GM18498 (cell line): ENCODE results near the gene CHCHD3.
"Not testable (repeated sequence)": the region's sequence is repeated elsewhere in the genome, so short reads cannot be mapped to it uniquely, and the experiment has no call there.

Experiments used
- ATAC-seq: cut with Tn5 transposase; IDR thresholded peaks from one replicate; pipeline ENCODE4 v1.9.1; 2021; ENCODE audit warnings: mild to moderate bottlenecking, moderate library complexity; ENCODE audit not compliant: unreplicated experiment

Gene CHCHD3

GRCh38 chr7:133009426-133010252 is 72.3 kb downstream of the CHCHD3 start:
- no peak for ATAC-seq

- no peak for ATAC-seq
Measured at GRCh38 chr7:133007961-133008360, 73.9 kb downstream of the CHCHD3 start.

GRCh38 chr7:133003052-133003910 is 78.6 kb downstream of the CHCHD3 start:
- no peak for ATAC-seq

GRCh38 chr7:133001727-133002126 is 80.2 kb downstream of the CHCHD3 start:
- no peak for ATAC-seq

GRCh38 chr7:132999845-133000244 is 82.0 kb downstream of the CHCHD3 start:
- ATAC-seq = no peak

GRCh38 chr7:132998763-132999162 is 83.1 kb downstream of the CHCHD3 start:
- no peak for ATAC-seq

DNA sequence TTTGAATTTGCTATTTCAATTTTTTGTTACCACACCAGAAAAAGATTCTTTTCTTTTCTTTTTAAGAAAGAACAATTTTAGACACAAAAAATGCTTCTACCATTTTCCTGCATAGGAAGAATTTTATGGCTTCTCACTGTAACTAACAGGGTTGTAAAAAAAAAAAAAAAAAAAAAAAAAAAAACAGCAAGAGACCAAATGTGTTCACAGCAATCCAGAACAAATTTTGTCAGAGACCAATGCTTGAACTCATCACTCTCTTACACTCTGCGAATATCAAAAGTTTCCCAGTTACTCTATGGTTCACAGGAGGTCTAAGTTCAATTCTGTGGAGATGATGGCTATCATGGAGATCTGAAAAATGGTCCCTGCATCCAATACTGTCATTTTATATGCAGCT is 84.4 kb downstream of the CHCHD3 start:
- no peak for ATAC-seq

- ATAC-seq = no peak
Measured at GRCh38 chr7:132996581-132997242, 85.2 kb downstream of the CHCHD3 start.

- no peak for ATAC-seq
Measured at GRCh38 chr7:132993377-132994013, 88.4 kb downstream of the CHCHD3 start.

DNA sequence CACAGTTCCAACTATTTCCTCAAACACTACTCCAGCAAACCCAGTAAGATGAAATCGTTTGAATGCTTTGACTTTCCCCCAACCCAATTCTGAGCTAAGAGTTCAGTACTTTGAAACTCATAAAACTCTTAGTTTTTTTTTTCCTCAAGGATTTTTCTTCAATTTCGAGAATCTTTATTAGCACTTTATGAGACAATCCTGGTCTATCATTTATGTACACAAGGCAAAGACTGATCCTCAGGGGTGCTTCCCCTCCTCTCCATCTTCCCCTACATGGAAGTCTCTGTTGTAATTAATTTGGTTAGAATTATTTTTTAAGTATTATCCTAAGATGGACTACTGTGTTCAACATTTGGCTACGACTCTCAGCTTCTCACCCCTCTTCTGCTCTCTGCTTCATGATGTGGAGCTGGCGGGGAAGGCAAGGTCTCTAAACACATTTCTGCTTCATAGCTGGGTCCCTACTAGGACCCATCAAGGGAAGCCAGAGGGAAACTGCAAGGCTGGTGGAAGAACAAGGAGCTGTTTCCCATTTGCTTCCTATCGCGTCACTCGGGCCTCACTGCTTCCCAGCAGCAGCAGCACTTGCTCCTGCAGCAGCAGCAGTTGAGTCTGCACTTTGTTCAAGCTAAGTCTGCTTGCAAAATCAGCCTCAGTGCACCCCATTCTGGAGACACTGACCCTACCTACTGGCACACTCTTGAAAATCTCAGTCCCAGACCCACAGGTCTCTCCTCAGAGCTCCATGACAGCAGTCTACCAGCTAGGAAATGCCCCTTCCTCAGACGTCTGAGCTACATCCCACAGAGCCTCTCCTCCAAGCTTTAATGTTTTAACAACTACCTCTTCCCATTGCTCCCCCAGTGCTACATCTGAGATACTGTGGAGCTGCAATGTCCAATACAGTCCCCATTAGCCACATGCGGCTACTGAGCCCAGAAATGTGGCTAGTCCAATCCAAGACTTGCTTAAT is 90.0 kb downstream of the CHCHD3 start:
- no peak for ATAC-seq

GRCh38 chr7:132988117-132988516 is 93.8 kb downstream of the CHCHD3 start:
- no peak for ATAC-seq

GRCh38 chr7:132980402-132980801 is 101.5 kb downstream of the CHCHD3 start:
- ATAC-seq = no peak

DNA sequence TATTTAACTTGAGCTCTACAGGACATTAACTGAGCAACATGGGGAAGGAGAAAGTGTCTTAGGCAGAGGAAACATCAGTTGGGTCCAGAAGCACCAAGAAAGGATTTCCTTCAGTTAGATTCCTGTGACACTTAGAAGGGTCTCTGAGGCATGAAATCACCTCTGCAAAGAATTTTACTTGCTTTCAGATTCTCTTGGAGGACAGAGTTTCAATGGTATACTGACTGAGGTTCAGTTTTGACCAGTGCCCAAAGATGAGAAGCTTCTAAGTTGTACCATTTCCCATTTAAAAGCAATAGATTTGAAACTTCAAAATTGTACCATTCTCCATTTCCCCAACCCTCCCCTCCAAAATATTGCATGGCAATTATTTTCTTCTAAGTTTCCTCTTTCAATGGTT is 102.4 kb downstream of the CHCHD3 start:
- no peak for ATAC-seq

DNA sequence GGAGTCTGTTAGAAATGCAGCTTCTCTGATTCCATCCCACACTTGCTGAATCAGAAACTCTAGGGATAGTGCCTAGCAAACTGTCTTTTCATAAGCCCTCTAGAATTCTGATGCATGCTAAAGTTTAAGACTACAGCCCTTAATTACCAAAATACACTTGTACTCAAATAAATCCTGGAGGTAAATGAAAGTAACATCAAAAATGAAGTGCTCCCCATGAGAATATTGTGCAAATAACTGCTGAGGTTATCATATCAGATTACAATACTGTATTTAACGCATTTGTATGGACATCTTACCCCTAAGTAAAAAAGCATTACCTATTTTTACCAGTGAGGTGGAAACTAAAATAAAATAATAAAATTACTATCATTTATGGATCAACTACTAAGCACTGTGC is 104.7 kb downstream of the CHCHD3 start:
- ATAC-seq = no peak

GRCh38 chr7:132972745-132973144 is 109.1 kb downstream of the CHCHD3 start:
- no peak for ATAC-seq

GRCh38 chr7:132970257-132970656 is 111.6 kb downstream of the CHCHD3 start:
- no peak for ATAC-seq

DNA sequence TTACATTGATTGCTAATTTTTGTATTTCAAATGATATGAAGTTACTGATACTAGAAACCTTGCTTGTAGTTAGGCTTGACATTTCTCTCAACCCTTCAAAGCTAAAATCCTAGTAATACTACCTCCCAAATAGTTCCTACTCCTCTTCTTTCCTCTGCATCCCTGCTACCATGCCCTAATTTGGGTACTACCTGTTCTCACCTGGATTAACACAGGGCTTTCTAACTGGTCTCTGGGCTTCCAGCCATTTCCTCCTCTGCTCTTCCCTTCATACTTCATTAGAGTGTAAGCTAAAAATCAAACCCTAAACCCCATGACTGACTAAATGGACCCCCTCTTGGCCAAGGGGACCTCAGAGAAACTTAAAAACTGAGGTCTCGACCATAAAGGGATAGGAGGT is 112.4 kb downstream of the CHCHD3 start:
- ATAC-seq = no peak

DNA sequence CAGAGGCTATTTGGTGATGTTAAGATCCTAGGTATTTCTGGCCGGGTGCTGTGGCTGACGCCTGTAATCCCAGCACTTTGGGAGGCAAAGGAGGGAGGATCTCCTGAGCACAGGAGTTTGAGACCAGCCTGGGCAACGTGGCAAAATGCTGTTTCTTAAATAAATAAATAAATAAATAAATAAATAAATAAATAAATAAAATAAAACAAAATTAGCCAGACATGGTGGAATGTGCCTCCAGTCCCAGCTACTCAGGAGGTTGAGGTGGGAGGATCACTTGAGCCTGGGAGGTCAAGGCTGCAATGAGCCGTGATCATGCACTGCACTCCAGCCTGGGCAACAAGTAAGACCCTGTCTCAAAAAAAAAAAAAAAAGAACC is 114.4 kb downstream of the CHCHD3 start:
- ATAC-seq = not testable (repeated sequence)

DNA sequence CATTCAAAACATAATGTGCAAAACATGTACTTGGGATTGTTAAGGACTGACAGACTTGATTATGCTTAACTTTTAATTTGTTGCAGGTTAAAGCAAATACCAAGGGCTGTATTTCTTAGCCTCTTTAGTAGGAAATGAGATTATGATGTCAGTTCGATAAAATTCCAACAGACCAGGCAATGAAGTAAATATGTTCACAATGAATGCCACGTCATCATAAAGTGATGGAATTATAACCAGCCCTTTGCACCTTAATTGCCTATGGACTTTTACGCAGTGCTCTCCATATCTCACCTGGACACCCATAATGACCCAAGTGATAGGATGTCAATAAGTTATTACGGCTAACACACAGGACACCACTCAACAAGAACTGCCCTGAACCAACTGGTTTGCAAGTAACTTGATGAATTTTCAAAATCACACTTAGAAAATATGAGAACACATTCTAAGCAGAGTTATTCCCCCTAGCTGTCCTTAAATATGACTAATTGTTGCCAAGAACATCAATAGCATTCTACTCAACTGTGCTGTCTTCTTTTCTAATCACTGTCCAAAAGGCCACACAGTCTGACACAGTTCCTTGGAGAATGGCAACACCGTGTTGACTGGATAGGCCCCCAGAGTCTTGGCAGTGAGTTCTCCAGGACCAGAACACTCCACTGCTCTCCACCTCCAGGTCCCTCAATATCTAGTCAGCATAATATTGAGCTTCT is 115.0 kb downstream of the CHCHD3 start:
- no peak for ATAC-seq
